Mesenchymal stem cell (in vitro differentiated cells and primary cell): ENCODE measurements around the gene C1QL2. TPM values are rescaled to one million over a fixed set of nuclear protein-coding genes. Genes with fewer than 3 reads are reported as not detected.

ENCODE experiments used
- DNase-seq: peaks from one replicate; pipeline ENCODE4 v3.0.0-alpha.2; 2013
- H2AFZ ChIP-seq: one replicate; pipeline ENCODE4 v1.6.1; 2013; ENCODE audit warnings: low read depth, mild to moderate bottlenecking, control low read depth, inconsistent platforms, low read length, moderate library complexity
- H2AK5ac ChIP-seq: 2 replicates; pipeline ENCODE4 v1.6.1; 2013; ENCODE audit warnings: low read length, moderate library complexity, mild to moderate bottlenecking, inconsistent platforms; ENCODE audit not compliant: severe bottlenecking
- H2BK120ac ChIP-seq: one replicate; pipeline ENCODE4 v1.6.1; 2013; ENCODE audit warnings: low read depth, mild to moderate bottlenecking, inconsistent platforms, low read length, moderate library complexity
- H2BK12ac ChIP-seq, 2 experiments: one replicate each; pipeline ENCODE4 v1.6.1; 2013; ENCODE audit warnings: inconsistent platforms in 2 of 2, low read length in 2 of 2, mild to moderate bottlenecking in 2 of 2, moderate library complexity in 2 of 2, control low read depth in 1 of 2
- H2BK15ac ChIP-seq: one replicate; pipeline ENCODE4 v1.6.1; 2013; ENCODE audit warnings: mild to moderate bottlenecking, low read depth, inconsistent platforms; ENCODE audit not compliant: poor library complexity, severe bottlenecking
- H2BK5ac ChIP-seq: 2 replicates; pipeline ENCODE4 v1.6.1; 2013; ENCODE audit warnings: low read depth, mild to moderate bottlenecking, low read length, control low read depth, inconsistent platforms; ENCODE audit not compliant: poor library complexity, severe bottlenecking
- H3K14ac ChIP-seq, 2 experiments: one replicate each; pipeline ENCODE4 v1.6.1; 2013; ENCODE audit warnings: inconsistent platforms in 2 of 2, low read length in 2 of 2, control low read depth in 1 of 2, mild to moderate bottlenecking in 1 of 2, moderate library complexity in 1 of 2
- H3K18ac ChIP-seq, 2 experiments: one replicate each; pipeline ENCODE4 v1.6.1; 2013; ENCODE audit warnings: inconsistent platforms in 2 of 2, low read length in 2 of 2, control low read depth in 1 of 2, low read depth in 1 of 2, mild to moderate bottlenecking in 1 of 2
- H3K23ac ChIP-seq, 2 experiments: one replicate each; pipeline ENCODE4 v1.6.1; 2013; ENCODE audit warnings: inconsistent platforms in 2 of 2, low read length in 2 of 2, mild to moderate bottlenecking in 2 of 2, moderate library complexity in 2 of 2, control low read depth in 1 of 2
- H3K27ac ChIP-seq: 2 replicates; pipeline ENCODE4 v1.5.1; 2013; ENCODE audit warnings: mild to moderate bottlenecking, moderate library complexity, low read length, control low read depth, inconsistent platforms; ENCODE audit not compliant: poor library complexity, severe bottlenecking
- H3K27me3 ChIP-seq, 2 experiments: 2 replicates each; pipeline versions ENCODE4 v1.6.1 to v1.7.0; 2013; ENCODE audit warnings: low read length in 2 of 2, mild to moderate bottlenecking in 2 of 2, moderate library complexity in 2 of 2, control low read depth in 1 of 2, inconsistent platforms in 1 of 2; ENCODE audit not compliant: control insufficient read depth in 1 of 2, insufficient read depth in 1 of 2
- H3K36me3 ChIP-seq, 2 experiments: 2 replicates each; pipeline versions ENCODE4 v1.6.1 to v1.7.0; 2013; ENCODE audit warnings: low read length in 2 of 2, control low read depth in 1 of 2, inconsistent platforms in 1 of 2, low read depth in 1 of 2, mild to moderate bottlenecking in 1 of 2; ENCODE audit not compliant: insufficient read depth in 2 of 2, control insufficient read depth in 1 of 2
- H3K4ac ChIP-seq, 2 experiments: one replicate each; pipeline ENCODE4 v1.6.1; 2013; ENCODE audit warnings: inconsistent platforms in 2 of 2, low read length in 2 of 2, mild to moderate bottlenecking in 2 of 2, moderate library complexity in 2 of 2, control low read depth in 1 of 2, low read depth in 1 of 2
- H3K4me1 ChIP-seq: 2 replicates; pipeline ENCODE4 v1.6.1; 2013; ENCODE audit warnings: low read depth, low read length, control low read depth; ENCODE audit not compliant: control insufficient read depth, insufficient read depth
- H3K4me2 ChIP-seq: 2 replicates; pipeline ENCODE4 v1.6.1; 2013; ENCODE audit warnings: low read length, mild to moderate bottlenecking, inconsistent platforms; ENCODE audit not compliant: poor library complexity, severe bottlenecking
- H3K4me3 ChIP-seq, 2 experiments: 2 replicates each; pipeline versions ENCODE4 v1.5.1 to v1.7.0; 2013; ENCODE audit warnings: low read length in 2 of 2, mild to moderate bottlenecking in 2 of 2, control low read depth in 1 of 2, low read depth in 1 of 2; ENCODE audit not compliant: insufficient read depth in 1 of 2
- H3K79me1 ChIP-seq: replicated peaks from 2 replicates; pipeline ENCODE4 v1.6.1; 2013; ENCODE audit warnings: mild to moderate bottlenecking, control low read depth, low read length, inconsistent platforms; ENCODE audit not compliant: poor library complexity, severe bottlenecking
- H3K9ac ChIP-seq: 2 replicates; pipeline ENCODE4 v1.7.0; 2013; ENCODE audit warnings: mild to moderate bottlenecking, low read length, moderate library complexity
- H3K9me3 ChIP-seq: 2 replicates; pipeline ENCODE4 v1.7.0; 2013; ENCODE audit warnings: mild to moderate bottlenecking, low read length; ENCODE audit not compliant: control insufficient read depth
- H4K8ac ChIP-seq: one replicate; pipeline ENCODE4 v1.6.1; 2013; ENCODE audit warnings: inconsistent platforms, mild to moderate bottlenecking, low read length, moderate library complexity
- H4K91ac ChIP-seq: one replicate; pipeline ENCODE4 v1.6.1; 2013; ENCODE audit warnings: mild to moderate bottlenecking, low read length, inconsistent platforms
- WGBS: methylation state at CpG from one replicate; pipeline ENCODE4 v1.1.7; 2013; ENCODE audit warnings: mixed read lengths; 5-methylcytosine and 5-hydroxymethylcytosine counted together
- small RNA-seq: library from polyadenylated mRNA; stranded (forward); fragments of <200 nt; extraction: miRNeasy Mini kit (QIAGEN cat#:217004); gene quantifications from one replicate; pipeline ENCODE3, GENCODE V24; 2013; ENCODE audit warnings: low read depth

The C1QL2 gene

DNA sequence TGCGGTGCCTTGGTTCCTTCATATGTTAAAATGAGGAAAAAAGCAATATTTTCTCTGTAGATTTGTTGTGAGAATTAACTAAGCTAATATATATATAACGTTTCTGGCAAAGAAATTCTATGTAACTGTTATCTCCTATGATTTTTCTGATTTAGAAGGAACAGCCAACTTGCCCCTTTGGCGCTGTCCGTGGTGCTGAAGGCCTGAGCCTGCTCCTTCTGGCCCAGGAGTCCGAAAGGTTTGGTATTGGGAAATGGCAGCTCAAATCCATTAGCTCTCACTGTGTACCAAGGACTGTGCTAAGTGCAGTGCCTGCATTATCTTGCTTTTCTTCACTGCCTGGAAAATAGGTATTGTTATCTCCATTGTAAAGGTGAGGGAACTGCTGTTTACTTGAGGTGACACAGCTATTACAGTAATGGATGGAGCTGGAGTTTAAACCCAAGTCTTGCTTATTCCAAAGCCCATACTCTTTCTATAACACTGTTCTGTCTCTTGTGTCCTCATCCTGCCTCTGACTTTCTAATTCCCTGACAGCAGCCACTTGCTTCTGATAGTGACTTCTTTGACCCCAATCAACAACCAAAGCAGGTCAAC is 52.2 kb downstream of the C1QL2 start:
- H3K14ac ChIP-seq = no peak overlapping the region
- no peak overlapping the region for H3K18ac ChIP-seq
- no peak overlapping the region for H3K4me3 ChIP-seq
- DNase-seq = peak; percentile 18
- H3K4me2 ChIP-seq = no peak overlapping the region
- no peak overlapping the region for H2BK12ac ChIP-seq
- no peak overlapping the region for H3K9ac ChIP-seq
- H3K4ac ChIP-seq = no peak overlapping the region
- H2BK15ac ChIP-seq = no peak overlapping the region
- 28% methylated on average over 3 of the region's 5 CpGs for WGBS
- H4K8ac ChIP-seq = no peak overlapping the region
- H4K91ac ChIP-seq = no peak overlapping the region
- H3K9me3 ChIP-seq = peaks cover 22% of the 10 kb centered on the region
- no peak overlapping the region for H3K27ac ChIP-seq
- no peak overlapping the region for H2AFZ ChIP-seq
- no peak overlapping the region for H2BK5ac ChIP-seq
- H3K79me1 ChIP-seq = no peaks in the 10 kb centered on the region
- H3K36me3 ChIP-seq = no peaks in the 10 kb centered on the region
- H3K27me3 ChIP-seq = no peaks in the 10 kb centered on the region
- no peak overlapping the region for H3K23ac ChIP-seq
- no peak overlapping the region for H2AK5ac ChIP-seq
- H3K4me1 ChIP-seq = no peaks in the 10 kb centered on the region
- no peak overlapping the region for H2BK120ac ChIP-seq

Small RNA genes lying within 50 kb of the gene (small RNA-seq; reads per million reads assigned to genes)
- not detected for gene RN7SL468P
